Measurements from ENCODE around the gene CP. TPM values are rescaled to one million over a fixed set of nuclear protein-coding genes. Genes with fewer than 3 reads are reported as not detected.
"Not testable (repeated sequence)": the region's sequence is repeated elsewhere in the genome, so short reads cannot be mapped to it uniquely, and the experiment has no call there.

The CP gene
- total RNA-seq, 1 experiment from 2014 or later, result 2.6 TPM

- no peak for DNase-seq (ENCODE audit: low spot score)
These were observed 6.1 kb upstream of the CP start for GRCh38 chr3:149227591-149228268.

- no peak for DNase-seq (ENCODE audit: low spot score)
These were observed 5.1 kb upstream of the CP start for GRCh38 chr3:149226776-149227175.

GRCh38 chr3:149224736-149225594 is 3.3 kb upstream of the CP start:
- DNase-seq (ENCODE audit: low spot score), result peak; percentile 87

GRCh38 chr3:149223461-149223820 is 1.8 kb upstream of the CP start:
- no peak for DNase-seq (ENCODE audit: low spot score)

GRCh38 chr3:149219380-149220121 is 2.1 kb downstream of the CP start:
- DNase-seq (ENCODE audit: low spot score), result not testable (repeated sequence)

GRCh38 chr3:149217347-149217746 is 4.3 kb downstream of the CP start:
- no peak for DNase-seq (ENCODE audit: low spot score)

GRCh38 chr3:149216193-149216869 is 5.3 kb downstream of the CP start:
- peak; percentile 38 for DNase-seq (ENCODE audit: low spot score)

GRCh38 chr3:149215515-149215914 is 6.1 kb downstream of the CP start:
- peak; percentile 45 for DNase-seq (ENCODE audit: low spot score)

- no peak for DNase-seq (ENCODE audit: low spot score)
These were observed 6.9 kb downstream of the CP start for GRCh38 chr3:149214702-149215101.

- no peak for DNase-seq (ENCODE audit: low spot score)
These were observed 9.2 kb downstream of the CP start for GRCh38 chr3:149212386-149212785.

GRCh38 chr3:149209431-149209830 is 12.2 kb downstream of the CP start:
- no peak for DNase-seq (ENCODE audit: low spot score)

- no peak for DNase-seq (ENCODE audit: low spot score)
These were observed 14.2 kb downstream of the CP start for GRCh38 chr3:149207475-149207874.

- DNase-seq (ENCODE audit: low spot score), result no peak
These were observed 17.1 kb downstream of the CP start for GRCh38 chr3:149204390-149204991.

GRCh38 chr3:149203758-149204157 is 17.9 kb downstream of the CP start:
- no peak for DNase-seq (ENCODE audit: low spot score)

GRCh38 chr3:149199474-149199873 is 22.2 kb downstream of the CP start:
- DNase-seq (ENCODE audit: low spot score), result no peak

GRCh38 chr3:149198611-149199010 is 23.0 kb downstream of the CP start:
- DNase-seq (ENCODE audit: low spot score), result no peak

GRCh38 chr3:149197669-149198068 is 24.0 kb downstream of the CP start:
- no peak for DNase-seq (ENCODE audit: low spot score)

- DNase-seq (ENCODE audit: low spot score), result not testable (repeated sequence)
These were observed 24.6 kb downstream of the CP start for GRCh38 chr3:149196805-149197592.

- DNase-seq (ENCODE audit: low spot score), result no peak
These were observed 26.4 kb downstream of the CP start for GRCh38 chr3:149195221-149195620.

- DNase-seq (ENCODE audit: low spot score), result no peak
These were observed 33.1 kb downstream of the CP start for GRCh38 chr3:149188494-149188893.

GRCh38 chr3:149186721-149187120 is 34.9 kb downstream of the CP start:
- no peak for DNase-seq (ENCODE audit: low spot score)
